ENCODE results near the gene HHAT.

Gene HHAT

GRCh38 chr1:210456731-210457255 is 128.1 kb downstream of the HHAT start:
- Mint-ChIP-seq H3K4me3 (no peak overlapping the region), H3K27ac (no peak overlapping the region), H3K4me1 (no peaks in the 10 kb centered on the region), H3K9me3 (no peaks in the 10 kb centered on the region), H3K27me3 (no peaks in the 10 kb centered on the region), H3K36me3 (no peaks in the 10 kb centered on the region)

- Mint-ChIP-seq H3K27ac (no peak overlapping the region), H3K4me3 (no peak overlapping the region), H3K4me1 (no peaks in the 10 kb centered on the region), H3K27me3 (no peaks in the 10 kb centered on the region), H3K36me3 (no peaks in the 10 kb centered on the region), H3K9me3 (no peaks in the 10 kb centered on the region)
Observed at GRCh38 chr1:210457568-210457967, 128.9 kb downstream of the HHAT start.

GRCh38 chr1:210464519-210465039 is 135.9 kb downstream of the HHAT start:
- no peaks in the 10 kb centered on the region for H3K27me3 Mint-ChIP-seq
- H3K4me3 Mint-ChIP-seq: no peak overlapping the region
- H3K4me1 Mint-ChIP-seq: peaks cover 5% of the 10 kb centered on the region
- no peak overlapping the region for H3K27ac Mint-ChIP-seq
- peaks cover 1% of the 10 kb centered on the region for H3K36me3 Mint-ChIP-seq
- H3K9me3 Mint-ChIP-seq: no peaks in the 10 kb centered on the region

GRCh38 chr1:210465150-210465549 is 136.4 kb downstream of the HHAT start:
- no peaks in the 10 kb centered on the region for H3K27me3 Mint-ChIP-seq
- H3K4me3 Mint-ChIP-seq: no peak overlapping the region
- H3K9me3 Mint-ChIP-seq: no peaks in the 10 kb centered on the region
- peaks cover 5% of the 10 kb centered on the region for H3K4me1 Mint-ChIP-seq
- no peak overlapping the region for H3K27ac Mint-ChIP-seq
- peaks cover 1% of the 10 kb centered on the region for H3K36me3 Mint-ChIP-seq

- H3K27me3 Mint-ChIP-seq: no peaks in the 10 kb centered on the region
- no peak overlapping the region for H3K4me3 Mint-ChIP-seq
- no peak overlapping the region for H3K27ac Mint-ChIP-seq
- peaks cover 1% of the 10 kb centered on the region for H3K36me3 Mint-ChIP-seq
- no peaks in the 10 kb centered on the region for H3K9me3 Mint-ChIP-seq
- H3K4me1 Mint-ChIP-seq: peaks cover 5% of the 10 kb centered on the region
Observed at GRCh38 chr1:210467440-210468043, 138.8 kb downstream of the HHAT start.

- Mint-ChIP-seq H3K27me3 (no peaks in the 10 kb centered on the region), H3K36me3 (peaks cover 1% of the 10 kb centered on the region), H3K4me1 (peaks cover 4% of the 10 kb centered on the region)
Observed at GRCh38 chr1:210469441-210469840, 140.7 kb downstream of the HHAT start.

GRCh38 chr1:210475321-210475720 is 146.6 kb downstream of the HHAT start:
- Mint-ChIP-seq H3K27ac (no peak overlapping the region), H3K36me3 (no peaks in the 10 kb centered on the region), H3K27me3 (no peaks in the 10 kb centered on the region), H3K9me3 (no peaks in the 10 kb centered on the region), H3K4me1 (no peaks in the 10 kb centered on the region), H3K4me3 (no peak overlapping the region)

More at GRCh38 chr1:210469441-210469840, 140.7 kb downstream of the HHAT start:
- Mint-ChIP-seq H3K27ac (no peak overlapping the region), H3K9me3 (no peaks in the 10 kb centered on the region), H3K4me3 (no peak overlapping the region)

- Mint-ChIP-seq H3K4me3 (no peak overlapping the region), H3K27ac (no peak overlapping the region), H3K4me1 (no peaks in the 10 kb centered on the region), H3K36me3 (no peaks in the 10 kb centered on the region), H3K27me3 (no peaks in the 10 kb centered on the region), H3K9me3 (no peaks in the 10 kb centered on the region)
Observed at GRCh38 chr1:210475806-210476205, 147.1 kb downstream of the HHAT start.

- no peak overlapping the region for H3K4me3 Mint-ChIP-seq
- H3K4me1 Mint-ChIP-seq: no peaks in the 10 kb centered on the region
- no peak overlapping the region for H3K27ac Mint-ChIP-seq
- H3K27me3 Mint-ChIP-seq: no peaks in the 10 kb centered on the region
- H3K9me3 Mint-ChIP-seq: no peaks in the 10 kb centered on the region
- H3K36me3 Mint-ChIP-seq: no peaks in the 10 kb centered on the region
Observed at GRCh38 chr1:210476730-210477129, 148.0 kb downstream of the HHAT start.

- Mint-ChIP-seq H3K9me3 (no peaks in the 10 kb centered on the region), H3K4me3 (no peak overlapping the region), H3K4me1 (no peaks in the 10 kb centered on the region), H3K27ac (no peak overlapping the region), H3K36me3 (no peaks in the 10 kb centered on the region), H3K27me3 (no peaks in the 10 kb centered on the region)
Observed at GRCh38 chr1:210477328-210477924, 148.7 kb downstream of the HHAT start.

- Mint-ChIP-seq H3K4me1 (no peaks in the 10 kb centered on the region), H3K36me3 (no peaks in the 10 kb centered on the region), H3K4me3 (no peak overlapping the region), H3K27ac (no peak overlapping the region), H3K9me3 (no peaks in the 10 kb centered on the region), H3K27me3 (no peaks in the 10 kb centered on the region)
Observed at GRCh38 chr1:210478820-210479219, 150.1 kb downstream of the HHAT start.

GRCh38 chr1:210482491-210482890 is 153.8 kb downstream of the HHAT start:
- Mint-ChIP-seq H3K36me3 (no peaks in the 10 kb centered on the region), H3K27ac (no peak overlapping the region), H3K27me3 (no peaks in the 10 kb centered on the region), H3K9me3 (no peaks in the 10 kb centered on the region), H3K4me1 (no peaks in the 10 kb centered on the region), H3K4me3 (no peak overlapping the region)

- Mint-ChIP-seq H3K4me3 (no peak overlapping the region), H3K27ac (no peak overlapping the region), H3K4me1 (no peaks in the 10 kb centered on the region)
Observed at GRCh38 chr1:210482945-210483617, 154.4 kb downstream of the HHAT start.

GRCh38 chr1:210483821-210484220 is 155.1 kb downstream of the HHAT start:
- H3K27ac Mint-ChIP-seq: no peak overlapping the region
- H3K4me3 Mint-ChIP-seq: no peak overlapping the region
- no peaks in the 10 kb centered on the region for H3K9me3 Mint-ChIP-seq
- no peaks in the 10 kb centered on the region for H3K4me1 Mint-ChIP-seq
- no peaks in the 10 kb centered on the region for H3K27me3 Mint-ChIP-seq
- no peaks in the 10 kb centered on the region for H3K36me3 Mint-ChIP-seq

More at GRCh38 chr1:210482945-210483617, 154.4 kb downstream of the HHAT start:
- Mint-ChIP-seq H3K27me3 (no peaks in the 10 kb centered on the region), H3K36me3 (no peaks in the 10 kb centered on the region), H3K9me3 (no peaks in the 10 kb centered on the region)

- H3K4me1 Mint-ChIP-seq: no peaks in the 10 kb centered on the region
- no peak overlapping the region for H3K4me3 Mint-ChIP-seq
- H3K9me3 Mint-ChIP-seq: no peaks in the 10 kb centered on the region
- H3K27ac Mint-ChIP-seq: no peak overlapping the region
- no peaks in the 10 kb centered on the region for H3K27me3 Mint-ChIP-seq
- H3K36me3 Mint-ChIP-seq: no peaks in the 10 kb centered on the region
Observed at GRCh38 chr1:210487021-210487420, 158.3 kb downstream of the HHAT start.

- H3K27ac Mint-ChIP-seq: no peak overlapping the region
- no peaks in the 10 kb centered on the region for H3K27me3 Mint-ChIP-seq
- H3K4me3 Mint-ChIP-seq: no peak overlapping the region
- H3K9me3 Mint-ChIP-seq: no peaks in the 10 kb centered on the region
- no peaks in the 10 kb centered on the region for H3K4me1 Mint-ChIP-seq
- H3K36me3 Mint-ChIP-seq: no peaks in the 10 kb centered on the region
Observed at GRCh38 chr1:210489491-210489890, 160.8 kb downstream of the HHAT start.
